Measurements from ENCODE around the gene DFFB.

DNA sequence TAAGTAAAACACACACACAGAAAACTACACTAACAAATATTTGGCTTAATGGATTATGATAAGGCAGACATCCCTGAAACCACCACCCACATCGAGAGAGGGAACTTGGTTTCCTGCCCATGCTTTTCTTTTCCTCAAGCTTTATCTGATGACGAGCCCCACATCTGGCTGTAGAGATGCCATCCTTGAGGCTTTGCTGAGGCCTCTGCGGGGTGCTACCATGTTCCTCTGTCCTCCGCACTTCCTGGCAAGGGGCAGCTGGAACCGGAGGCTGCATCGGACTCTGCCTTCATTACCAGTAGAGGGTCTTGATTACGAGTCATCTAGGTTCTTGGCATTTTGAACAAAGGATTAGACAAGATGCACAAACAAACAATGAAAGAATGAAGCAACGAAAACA is 64.5 kb downstream of the DFFB start:
- TF ChIP-seq, protein P1, sequence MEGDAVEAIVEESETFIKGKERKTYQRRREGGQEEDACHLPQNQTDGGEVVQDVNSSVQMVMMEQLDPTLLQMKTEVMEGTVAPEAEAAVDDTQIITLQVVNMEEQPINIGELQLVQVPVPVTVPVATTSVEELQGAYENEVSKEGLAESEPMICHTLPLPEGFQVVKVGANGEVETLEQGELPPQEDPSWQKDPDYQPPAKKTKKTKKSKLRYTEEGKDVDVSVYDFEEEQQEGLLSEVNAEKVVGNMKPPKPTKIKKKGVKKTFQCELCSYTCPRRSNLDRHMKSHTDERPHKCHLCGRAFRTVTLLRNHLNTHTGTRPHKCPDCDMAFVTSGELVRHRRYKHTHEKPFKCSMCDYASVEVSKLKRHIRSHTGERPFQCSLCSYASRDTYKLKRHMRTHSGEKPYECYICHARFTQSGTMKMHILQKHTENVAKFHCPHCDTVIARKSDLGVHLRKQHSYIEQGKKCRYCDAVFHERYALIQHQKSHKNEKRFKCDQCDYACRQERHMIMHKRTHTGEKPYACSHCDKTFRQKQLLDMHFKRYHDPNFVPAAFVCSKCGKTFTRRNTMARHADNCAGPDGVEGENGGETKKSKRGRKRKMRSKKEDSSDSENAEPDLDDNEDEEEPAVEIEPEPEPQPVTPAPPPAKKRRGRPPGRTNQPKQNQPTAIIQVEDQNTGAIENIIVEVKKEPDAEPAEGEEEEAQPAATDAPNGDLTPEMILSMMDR (conservative IDR thresholded peaks at IDR 0.05) = no peak
- TF ChIP-seq ZFX (IDR thresholded peaks at IDR 0.05) = no peak

Measured in C4-2B (cell line).